Mesodermal cell (in vitro differentiated cells): ENCODE data around the gene CIDEA.

Experiments
- H3K27ac ChIP-seq: 2 replicates; pipeline ENCODE4 v1.7.0; 2013; ENCODE audit warnings: mild to moderate bottlenecking, low read depth, low read length, moderate library complexity; ENCODE audit not compliant: severe bottlenecking
- H3K36me3 ChIP-seq: 2 replicates; pipeline ENCODE4 v1.7.1; 2013; ENCODE audit warnings: mild to moderate bottlenecking, low read length, moderate library complexity; ENCODE audit not compliant: control insufficient read depth, insufficient read depth
- H3K4me1 ChIP-seq: one replicate; pipeline ENCODE4 v1.7.1; 2013; ENCODE audit warnings: mild to moderate bottlenecking, low read length; ENCODE audit not compliant: insufficient read depth, control insufficient read depth, poor library complexity, severe bottlenecking
- H3K4me3 ChIP-seq: 2 replicates; pipeline ENCODE4 v1.7.0; 2013; ENCODE audit warnings: low read length, control low read depth, mild to moderate bottlenecking; ENCODE audit not compliant: insufficient read depth, poor library complexity, severe bottlenecking; ENCODE audit errors: extremely low read depth
- H3K9me3 ChIP-seq: 2 replicates; pipeline ENCODE4 v1.7.1; 2013; ENCODE audit warnings: mild to moderate bottlenecking, low read length, moderate library complexity; ENCODE audit not compliant: control insufficient read depth
- WGBS, 2 experiments: methylation state at CpG; one replicate each; pipeline ENCODE4 v1.1.5; 2013; ENCODE audit warnings: missing lambda C conversion rate in 2 of 2; ENCODE audit not compliant: insufficient coverage in 2 of 2; 5-methylcytosine and 5-hydroxymethylcytosine counted together

CIDEA gene

GRCh38 chr18:12287684-12288402, 33.7 kb downstream of the CIDEA start:
- Histone ChIP-seq H3K4me3 (peak overlapping the region; percentile 35), H3K4me1 (peaks cover 23% of the 10 kb centered on the region), H3K9me3 (no peaks in the 10 kb centered on the region), H3K27ac (no peak overlapping the region), H3K36me3 (no peaks in the 10 kb centered on the region)
- 2 to 4% methylated on average over 33 to 41 of the region's 41 CpGs for WGBS, 2 experiments

- Histone ChIP-seq H3K27ac (no peak overlapping the region), H3K9me3 (no peaks in the 10 kb centered on the region), H3K4me1 (peaks cover 21% of the 10 kb centered on the region), H3K36me3 (no peaks in the 10 kb centered on the region), H3K4me3 (peak overlapping the region; percentile 35)
- 1 to 11% methylated on average over 5 to 6 of the region's 10 CpGs for WGBS, 2 experiments
Measured at GRCh38 chr18:12288403-12288755, 34.2 kb downstream of the CIDEA start.

GRCh38 chr18:12290086-12290485, 35.9 kb downstream of the CIDEA start:
- Histone ChIP-seq H3K36me3 (no peaks in the 10 kb centered on the region), H3K4me3 (no peak overlapping the region), H3K4me1 (peaks cover 21% of the 10 kb centered on the region), H3K9me3 (no peaks in the 10 kb centered on the region), H3K27ac (no peak overlapping the region)
- 100% methylated on average over 1 of the region's 2 CpGs for WGBS, 2 experiments

DNA sequence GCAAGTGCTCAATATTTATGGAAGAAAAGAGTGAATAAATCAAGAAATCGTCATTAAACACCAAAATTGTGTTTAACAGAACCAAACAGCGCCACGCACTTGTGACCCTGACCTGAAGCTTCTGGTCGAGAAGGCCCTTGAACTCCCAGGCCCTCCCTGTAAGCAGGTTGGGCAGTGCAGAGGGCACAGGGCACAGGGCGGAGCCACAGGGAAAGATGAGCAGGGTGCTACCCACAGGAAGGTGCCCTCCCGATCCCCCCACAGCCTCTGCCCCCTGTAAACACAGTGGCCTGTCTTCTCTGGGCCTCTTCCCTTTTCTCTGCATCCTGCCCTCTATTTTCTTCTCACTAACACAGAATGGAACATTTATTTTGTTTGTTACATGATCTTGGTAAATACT, 37.0 kb downstream of the CIDEA start:
- WGBS, 2 experiments: 94 to 96% methylated on average over 4 to 5 of the region's 6 CpGs
- Histone ChIP-seq H3K9me3 (no peaks in the 10 kb centered on the region), H3K4me3 (no peak overlapping the region), H3K36me3 (no peaks in the 10 kb centered on the region), H3K27ac (no peak overlapping the region), H3K4me1 (peaks cover 29% of the 10 kb centered on the region)

DNA sequence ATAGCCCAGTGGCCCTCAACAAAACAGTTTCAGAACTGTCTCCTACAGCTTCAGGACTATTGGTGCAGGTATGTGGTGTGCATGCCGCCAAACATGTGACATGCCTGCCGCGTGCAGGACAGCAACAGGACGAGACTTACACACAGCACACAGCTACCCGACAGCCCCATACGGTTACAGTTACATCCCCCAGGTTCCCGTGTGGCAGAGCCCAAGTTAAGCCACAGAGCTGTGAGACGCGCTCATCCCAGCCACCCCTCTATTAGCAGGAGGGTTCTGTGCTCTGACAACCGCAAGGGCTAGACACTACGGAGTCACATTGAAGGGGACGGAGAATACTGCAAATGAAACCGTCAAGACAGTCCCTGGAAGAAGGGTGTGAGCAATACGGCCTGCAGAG, 37.5 kb downstream of the CIDEA start:
- 86 to 92% methylated on average over 14 of the region's 14 CpGs for WGBS, 2 experiments
- H3K4me3 ChIP-seq: no peak overlapping the region
- H3K9me3 ChIP-seq: no peaks in the 10 kb centered on the region
- peaks cover 33% of the 10 kb centered on the region for H3K4me1 ChIP-seq
- no peak overlapping the region for H3K27ac ChIP-seq
- no peaks in the 10 kb centered on the region for H3K36me3 ChIP-seq

- Histone ChIP-seq H3K4me3 (no peak overlapping the region), H3K27ac (no peak overlapping the region), H3K36me3 (no peaks in the 10 kb centered on the region), H3K9me3 (no peaks in the 10 kb centered on the region), H3K4me1 (peaks cover 19% of the 10 kb centered on the region)
- 82 to 89% methylated on average over 7 to 8 of the region's 11 CpGs for WGBS, 2 experiments
Measured at GRCh38 chr18:12293831-12294230, 39.7 kb downstream of the CIDEA start.

DNA sequence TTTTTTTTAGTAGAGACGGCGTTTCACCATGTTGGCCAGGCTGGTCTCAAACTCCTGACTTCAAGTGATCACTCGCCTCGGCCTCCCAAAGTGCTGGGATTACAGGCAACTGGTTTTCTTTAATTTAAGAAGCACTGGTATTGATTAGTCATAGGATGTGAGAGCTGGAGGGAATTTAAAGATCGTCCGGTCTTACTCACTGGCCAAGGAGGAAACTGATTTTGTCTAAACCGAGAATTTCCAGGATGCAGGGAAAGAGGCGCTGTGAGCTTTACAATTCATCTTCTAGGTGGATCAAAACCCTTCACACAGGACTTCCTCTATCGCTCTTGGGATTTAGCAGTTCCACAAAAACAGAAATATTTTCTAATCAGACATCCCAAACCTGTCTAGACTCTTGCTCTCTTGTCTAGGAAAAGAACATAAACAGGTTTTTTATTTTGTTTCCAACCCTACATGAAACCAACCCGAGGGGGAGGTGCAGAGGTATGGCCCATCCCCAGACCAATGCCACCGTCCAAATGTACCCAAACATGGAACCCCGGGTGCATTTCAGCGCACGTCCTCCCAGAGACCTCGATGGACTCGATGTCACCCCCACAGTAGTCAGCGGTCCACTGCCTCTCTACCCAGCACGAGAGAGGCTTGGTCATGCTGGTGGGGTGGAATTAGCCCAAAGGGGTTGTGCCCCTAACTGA, 41.4 kb downstream of the CIDEA start:
- Histone ChIP-seq H3K9me3 (no peaks in the 10 kb centered on the region), H3K36me3 (no peaks in the 10 kb centered on the region), H3K4me1 (peaks cover 14% of the 10 kb centered on the region), H3K27ac (no peak overlapping the region), H3K4me3 (no peak overlapping the region)
- 97% methylated on average over 8 to 18 of the region's 18 CpGs for WGBS, 2 experiments

DNA sequence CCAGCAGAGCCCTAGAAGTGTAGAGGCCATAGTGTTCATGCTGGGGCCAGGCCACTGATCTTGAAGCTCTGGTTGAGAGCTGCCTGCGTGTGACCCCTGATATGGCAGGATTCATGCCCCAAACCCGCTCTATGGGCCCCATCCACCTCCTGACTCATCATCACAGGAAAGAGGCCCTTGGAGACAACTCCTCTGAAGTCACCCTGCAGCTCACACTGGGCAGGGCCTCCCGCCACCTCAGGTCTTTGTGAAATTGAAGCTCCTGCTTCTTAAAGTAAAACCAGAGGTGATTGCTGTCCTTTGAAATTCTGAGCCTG, 41.9 kb downstream of the CIDEA start:
- peaks cover 14% of the 10 kb centered on the region for H3K4me1 ChIP-seq
- H3K9me3 ChIP-seq: no peaks in the 10 kb centered on the region
- H3K27ac ChIP-seq: no peak overlapping the region
- WGBS, 2 experiments: 85 to 100% methylated on average over 2 of the region's 3 CpGs
- no peak overlapping the region for H3K4me3 ChIP-seq
- no peaks in the 10 kb centered on the region for H3K36me3 ChIP-seq

- H3K4me1 ChIP-seq: peaks cover 14% of the 10 kb centered on the region
- H3K4me3 ChIP-seq: no peak overlapping the region
Measured at GRCh38 chr18:12296457-12296856, 42.3 kb downstream of the CIDEA start.

GRCh38 chr18:12299862-12300261, 45.7 kb downstream of the CIDEA start:
- WGBS, 2 experiments: 95 to 100% methylated on average over 1 to 2 of the region's 2 CpGs
- Histone ChIP-seq H3K4me1 (peaks cover 12% of the 10 kb centered on the region), H3K9me3 (no peaks in the 10 kb centered on the region), H3K27ac (no peak overlapping the region), H3K36me3 (no peaks in the 10 kb centered on the region), H3K4me3 (no peak overlapping the region)

More at GRCh38 chr18:12296457-12296856, 42.3 kb downstream of the CIDEA start:
- WGBS, 2 experiments: 67 to 100% methylated on average over 1 of the region's 1 CpG
- Histone ChIP-seq H3K9me3 (no peaks in the 10 kb centered on the region), H3K36me3 (no peaks in the 10 kb centered on the region), H3K27ac (no peak overlapping the region)
